Measurements from ENCODE around the gene RASL11A.
"Not testable (repeated sequence)": the region's sequence is repeated elsewhere in the genome, so short reads cannot be mapped to it uniquely, and the experiment has no call there.

RASL11A gene

DNA sequence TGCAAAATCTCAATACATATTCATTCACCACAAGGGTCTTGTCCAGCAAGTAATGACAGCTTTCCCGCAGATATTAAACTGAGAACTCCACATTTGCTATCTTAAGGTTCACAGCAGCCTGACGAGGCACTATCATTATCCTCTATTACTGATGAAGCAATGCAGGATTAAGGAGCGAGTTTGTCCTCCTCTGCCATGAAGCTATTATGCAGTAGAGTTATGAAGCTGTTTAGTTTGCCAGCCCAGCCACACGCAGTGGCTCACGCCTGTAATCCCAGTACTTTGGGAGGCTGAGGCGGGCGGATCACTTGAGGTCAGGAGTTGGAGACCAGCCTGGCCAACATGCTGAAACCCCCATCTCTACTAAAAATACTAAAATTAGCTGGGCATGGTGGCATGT, 29.8 kb downstream of the RASL11A start:
- not testable (repeated sequence) for DNase-seq (ENCODE audit: low read depth in 2 of 2)

DNA sequence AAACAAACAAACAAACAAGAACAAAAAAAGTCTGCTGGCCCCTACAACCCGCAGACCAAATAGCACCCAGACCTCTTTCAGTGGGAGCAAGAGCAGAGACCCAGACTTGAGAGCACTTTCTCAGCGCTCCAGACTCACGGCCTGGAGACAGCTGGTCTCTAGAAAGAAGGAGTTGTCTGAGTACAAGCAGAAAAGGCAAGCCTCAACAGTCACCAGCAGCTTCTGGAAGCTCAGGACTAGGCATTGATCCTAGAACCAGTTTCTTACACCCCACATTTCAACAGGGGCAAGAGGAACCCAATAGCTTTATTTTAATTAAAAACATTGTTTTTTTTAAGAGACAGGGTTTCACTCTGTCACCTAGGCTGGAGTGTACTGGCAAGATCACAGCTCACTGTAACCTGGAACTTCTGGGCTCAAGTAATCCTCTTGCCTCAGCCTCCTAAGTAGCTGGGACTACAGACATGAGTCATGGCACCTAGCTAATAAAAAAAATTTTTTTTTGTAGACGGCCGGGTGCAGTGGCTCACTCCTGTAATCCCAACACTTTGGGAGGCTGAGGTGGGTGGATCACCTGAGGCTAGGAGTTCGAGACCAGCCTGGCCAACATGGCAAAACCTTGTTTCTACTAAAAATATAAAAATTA, 30.4 kb downstream of the RASL11A start:
- no peak for DNase-seq (ENCODE audit: low read depth in 2 of 2)

DNA sequence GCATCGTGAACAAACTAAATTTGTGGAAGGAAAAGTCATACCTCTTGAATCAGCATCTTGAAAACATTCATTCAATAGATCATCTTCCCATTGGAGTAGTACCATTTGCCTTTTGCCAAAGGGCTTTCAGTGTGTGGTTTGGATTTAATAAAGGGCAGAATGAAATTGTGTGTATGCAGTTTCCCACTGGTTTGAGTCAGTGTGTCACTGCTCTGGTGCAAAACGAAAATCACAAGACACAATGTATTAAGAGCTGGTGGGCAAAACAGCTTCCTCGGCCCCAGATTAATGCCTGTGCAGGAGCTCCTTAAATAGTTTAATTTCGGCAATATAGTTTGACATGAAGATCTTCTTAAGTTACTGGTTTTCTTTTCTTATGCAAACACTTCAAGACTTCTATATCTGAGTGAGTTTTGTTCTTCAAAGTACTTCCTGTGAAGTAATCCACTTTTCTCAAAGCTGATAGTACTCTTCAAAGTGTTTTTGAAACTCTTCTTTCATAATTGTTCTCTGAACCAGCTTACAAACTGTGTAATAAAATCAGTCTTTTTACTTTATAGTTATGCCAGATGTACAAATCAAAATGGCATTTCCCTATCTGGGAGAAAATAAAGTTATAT, 32.1 kb downstream of the RASL11A start:
- DNase-seq (ENCODE audit: low read depth in 2 of 2), result no peak

DNA sequence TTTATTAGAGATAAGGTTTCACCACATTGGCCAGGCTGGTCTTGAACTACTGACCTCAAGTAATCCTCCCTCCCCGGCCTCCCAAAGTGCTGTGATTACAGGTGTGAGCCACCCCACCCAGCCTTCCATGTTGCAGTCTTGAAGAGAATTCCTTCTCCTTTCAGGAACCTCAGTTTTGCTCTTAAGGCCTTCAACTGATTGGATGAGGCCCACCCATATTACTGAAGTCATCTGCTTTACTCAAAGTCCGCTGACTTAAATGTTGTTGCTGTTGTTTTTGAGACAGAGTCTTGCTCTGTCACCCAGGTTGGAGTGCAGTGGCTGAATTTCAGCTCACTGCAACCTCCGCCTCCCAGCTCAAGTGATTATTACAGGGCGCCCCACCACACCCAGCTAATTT, 33.5 kb downstream of the RASL11A start:
- DNase-seq (ENCODE audit: low read depth in 2 of 2), result no peak

DNA sequence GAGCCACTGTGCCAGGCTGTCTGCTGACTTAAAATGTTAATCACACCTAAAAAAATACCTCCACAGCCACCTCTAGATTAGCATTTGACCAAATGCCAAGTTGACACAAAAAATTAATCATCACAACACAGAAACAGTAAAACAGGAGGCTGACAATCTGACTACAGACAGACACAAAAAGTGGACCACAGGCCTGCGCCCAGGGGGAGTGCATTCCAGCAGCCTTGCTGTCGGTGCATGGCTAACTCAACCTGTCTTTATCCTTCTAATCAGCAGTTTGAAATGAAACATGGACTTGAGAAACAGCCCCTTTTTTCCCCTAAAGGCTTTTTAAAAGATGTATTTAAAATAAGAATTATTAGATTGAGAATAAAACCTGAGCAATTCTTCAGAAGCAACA, 34.0 kb downstream of the RASL11A start:
- DNase-seq (ENCODE audit: low read depth in 2 of 2), result no peak

DNA sequence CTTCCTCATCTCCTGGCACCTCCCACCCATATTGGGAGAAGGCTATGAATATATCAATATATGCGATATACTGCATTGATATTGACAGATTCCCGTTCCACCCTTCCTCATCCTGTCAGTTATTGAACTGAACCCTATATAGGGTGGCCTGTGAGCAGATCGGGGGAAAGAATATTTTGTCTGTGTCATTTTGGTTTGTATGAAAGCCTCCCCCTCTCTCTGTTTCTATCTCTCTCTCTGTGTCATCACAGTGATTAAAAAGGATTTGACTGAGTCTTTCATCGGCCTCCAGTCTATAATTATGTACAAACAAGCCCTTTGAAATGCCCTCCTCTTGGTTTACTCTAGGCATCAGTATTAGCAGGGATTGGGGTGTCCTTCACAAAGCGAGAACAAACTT, 35.7 kb downstream of the RASL11A start:
- DNase-seq (ENCODE audit: low read depth in 2 of 2), result no peak

DNA sequence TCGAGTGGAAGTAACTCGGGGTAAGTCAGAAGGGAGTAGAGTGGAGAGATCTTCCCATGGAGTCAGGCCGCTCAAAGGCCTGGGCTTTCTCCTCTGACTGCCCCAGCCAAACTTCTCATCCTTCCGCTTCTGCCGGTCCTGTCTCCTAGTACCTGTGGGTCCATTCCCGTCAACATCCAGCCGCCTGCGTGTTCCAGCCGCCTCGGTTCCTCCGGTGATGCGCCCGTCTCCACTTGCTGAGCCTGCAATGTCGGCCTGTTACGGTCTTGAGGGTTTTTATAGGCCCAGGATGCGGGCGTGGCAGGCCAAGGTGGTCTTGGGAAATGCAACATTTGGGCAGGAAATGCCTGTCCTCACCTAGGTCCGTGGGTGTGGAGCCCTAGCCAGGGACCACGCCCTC, 38.3 kb downstream of the RASL11A start:
- no peak for DNase-seq (ENCODE audit: low read depth in 2 of 2)

DNA sequence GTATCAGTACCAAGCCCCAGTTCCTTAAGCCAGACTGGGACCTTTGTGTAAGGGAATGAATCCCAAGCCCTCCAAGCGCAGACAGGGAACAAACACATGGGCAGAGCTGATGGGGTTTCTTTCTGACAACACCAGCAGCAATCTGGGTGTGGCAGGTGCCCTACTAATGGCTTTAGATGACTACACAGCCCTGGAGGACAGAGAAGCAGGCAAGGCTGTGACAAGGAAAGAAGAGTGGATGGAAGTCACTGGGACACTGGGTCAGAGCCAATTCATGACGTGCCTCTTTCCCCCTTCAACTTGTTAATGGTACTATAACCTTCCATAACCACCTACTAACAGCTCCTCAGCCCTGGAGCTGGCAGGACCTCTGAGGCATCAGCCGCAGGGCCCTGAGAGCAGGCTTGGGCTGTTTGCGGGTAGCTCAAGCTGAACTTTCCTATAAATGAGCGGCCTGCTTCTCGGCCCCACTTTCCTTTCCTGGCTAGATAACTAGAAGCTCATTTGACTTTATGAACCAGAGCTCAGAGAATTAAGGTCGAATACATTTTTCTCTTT, 38.9 kb downstream of the RASL11A start:
- DNase-seq (ENCODE audit: low read depth in 2 of 2), result no peak

DNA sequence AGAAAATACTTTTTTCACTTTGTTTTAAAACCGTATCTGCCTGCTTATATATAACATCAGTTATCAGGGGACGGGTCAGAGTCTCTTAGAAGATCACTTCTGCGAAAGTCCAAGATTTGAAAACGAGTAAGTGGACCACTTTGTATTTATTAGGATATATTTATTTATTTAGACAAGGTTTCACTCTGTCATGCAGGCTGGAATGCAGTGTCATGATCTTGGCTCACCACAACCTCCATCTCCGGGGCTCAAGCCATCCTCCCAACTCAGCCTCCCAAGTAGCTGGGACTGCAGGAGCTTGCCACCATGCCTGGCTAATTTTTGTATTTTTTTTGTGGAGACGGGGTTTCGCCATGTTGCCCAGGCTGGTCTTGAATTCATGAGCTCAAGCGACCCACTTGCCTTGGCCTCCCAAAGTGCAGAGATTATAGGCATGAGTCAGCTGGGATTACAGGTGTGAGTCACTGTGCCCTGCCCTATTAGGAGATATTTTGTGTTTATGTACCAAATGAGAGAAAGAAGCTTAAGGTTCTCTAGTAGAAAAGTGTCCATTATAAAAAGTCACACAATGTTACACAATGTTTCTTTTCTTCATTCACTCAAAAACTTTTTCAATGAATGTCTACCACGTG, 39.5 kb downstream of the RASL11A start:
- no peak for DNase-seq (ENCODE audit: low read depth in 2 of 2)

DNA sequence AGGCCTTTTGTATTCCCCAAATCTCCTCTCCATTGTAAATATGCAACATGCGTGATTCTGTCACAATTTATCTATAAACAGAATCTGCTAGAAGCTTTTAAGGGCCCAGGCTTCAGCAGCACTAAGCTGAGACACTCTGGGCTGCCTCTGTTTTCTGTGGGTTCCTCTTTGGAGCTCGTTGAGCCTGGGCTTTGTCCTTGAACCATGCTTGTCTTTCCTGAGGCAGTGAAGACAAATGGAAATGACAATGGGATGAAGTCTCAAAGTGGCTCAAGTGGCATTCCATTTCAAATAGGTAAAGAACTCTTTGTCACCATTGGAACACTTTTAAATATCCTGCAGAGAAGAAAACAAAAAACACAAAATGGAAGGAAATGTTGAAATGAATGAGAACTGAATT, 40.3 kb downstream of the RASL11A start:
- no peak for DNase-seq (ENCODE audit: low read depth in 2 of 2)

DNA sequence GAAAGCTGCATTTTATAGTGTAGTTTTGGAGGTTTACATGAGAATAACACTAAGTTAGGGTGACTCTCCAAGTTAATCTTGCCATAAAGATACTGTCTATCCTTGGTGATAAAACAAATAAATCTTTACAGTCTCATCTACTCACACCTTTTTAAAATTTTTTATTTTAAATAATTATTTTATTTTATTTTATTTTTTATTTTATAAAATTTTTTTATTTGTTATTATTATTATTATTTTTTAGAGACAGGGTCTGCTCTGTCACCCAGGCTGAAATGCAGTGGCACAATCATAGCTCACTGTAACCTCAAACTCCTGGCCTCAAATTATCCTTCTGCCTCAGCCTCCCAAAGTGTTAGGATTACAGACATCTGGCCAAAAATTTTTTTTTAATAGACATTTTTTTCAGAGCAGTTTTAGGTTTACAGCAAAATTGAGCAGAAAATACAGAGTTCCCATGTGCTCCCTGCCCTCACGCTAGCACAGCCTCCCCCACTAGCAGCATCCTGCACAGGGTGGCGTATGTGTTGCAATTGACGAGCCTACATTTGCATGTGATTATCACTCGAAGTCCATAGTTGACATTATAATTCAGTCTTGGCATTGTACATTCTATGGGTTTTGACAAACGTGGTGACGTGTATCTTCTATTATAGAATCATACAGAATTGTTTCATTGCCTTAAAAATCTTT, 41.0 kb downstream of the RASL11A start:
- no peak for DNase-seq (ENCODE audit: low read depth in 2 of 2)

DNA sequence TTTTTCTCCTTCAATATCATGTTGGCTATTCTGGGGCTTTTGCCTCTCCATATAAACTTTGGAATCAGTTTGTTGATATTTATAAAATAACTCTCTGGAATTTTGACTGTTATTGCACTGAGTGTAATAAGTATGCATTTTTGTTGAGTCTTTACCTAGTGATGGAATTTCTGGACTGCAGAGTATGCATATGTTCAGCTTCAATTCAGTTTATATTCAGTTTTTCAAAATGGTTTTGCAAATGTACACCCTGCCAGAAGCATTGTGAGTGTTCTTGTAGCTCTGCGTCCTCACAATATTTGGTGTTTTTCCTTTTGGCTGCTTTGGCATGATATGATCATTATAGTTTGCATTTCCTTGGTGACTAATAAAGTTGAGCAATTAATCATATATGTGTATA, 43.1 kb downstream of the RASL11A start:
- DNase-seq (ENCODE audit: low read depth in 2 of 2), result no peak

DNA sequence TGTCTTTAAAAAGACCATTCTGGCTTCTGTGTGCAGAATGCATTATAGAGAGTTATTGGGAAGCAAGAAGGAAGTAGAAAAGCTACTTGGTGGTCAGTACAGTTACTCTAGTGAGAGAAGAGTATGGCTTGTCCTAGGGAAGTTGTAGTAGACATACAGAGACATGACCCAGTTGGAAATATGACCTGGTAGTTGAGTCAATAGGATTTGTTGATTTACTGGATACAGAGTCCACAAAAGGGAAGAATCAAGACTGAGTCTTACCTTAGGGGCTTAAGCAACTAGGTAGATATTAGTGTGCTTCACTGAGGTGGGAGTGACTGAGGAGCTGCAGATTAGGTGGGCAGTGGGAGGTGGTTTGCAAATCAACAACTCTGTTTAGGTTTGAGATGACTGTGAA, 48.8 kb downstream of the RASL11A start:
- DNase-seq (ENCODE audit: low read depth in 2 of 2), result no peak

DNA sequence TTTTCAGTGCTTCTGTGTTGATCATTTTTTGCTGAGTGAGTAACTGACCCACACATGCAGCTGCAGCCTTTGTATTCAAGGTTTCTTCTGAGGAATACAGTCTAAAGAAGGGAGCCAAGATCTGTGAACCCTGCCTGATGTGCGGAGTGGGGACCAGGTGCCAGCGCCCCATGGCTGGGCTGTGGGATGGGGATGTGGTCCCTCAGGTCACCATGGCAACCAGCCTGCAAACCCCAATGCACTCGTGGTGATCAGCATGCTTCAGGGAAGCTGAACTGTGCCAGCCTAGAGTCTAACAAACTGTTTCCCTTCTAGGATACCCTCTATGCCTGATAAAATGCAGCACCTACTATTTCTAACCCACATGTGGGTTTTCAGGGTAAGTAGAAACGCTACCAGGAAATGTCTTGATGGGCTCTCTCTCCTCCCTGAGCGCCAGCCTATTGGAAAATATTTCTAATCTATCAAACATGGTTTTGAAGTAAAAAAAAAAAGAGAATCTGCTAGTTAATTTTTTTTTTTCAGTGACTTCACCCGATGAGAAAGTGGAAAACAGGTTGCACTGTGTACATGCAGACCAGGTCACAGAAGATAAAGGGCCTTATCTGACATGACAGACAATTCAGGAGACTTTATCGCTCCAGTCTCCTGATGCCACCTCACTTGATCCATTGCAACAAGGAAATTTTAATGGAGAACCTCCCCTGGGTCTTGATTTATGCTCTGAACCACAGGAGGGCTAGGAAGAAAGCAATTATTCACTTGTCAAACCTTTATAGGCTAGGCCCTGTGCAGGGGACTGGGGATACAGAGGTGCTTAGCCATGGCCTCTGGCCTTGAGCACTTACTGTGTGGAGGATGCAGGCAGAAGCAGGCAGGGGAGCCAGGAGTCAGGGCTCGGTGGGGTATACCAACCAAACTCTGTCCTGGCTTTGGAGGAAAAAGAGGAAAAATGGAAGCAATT, 51.1 kb downstream of the RASL11A start:
- no peak for DNase-seq (ENCODE audit: low read depth in 2 of 2)

DNA sequence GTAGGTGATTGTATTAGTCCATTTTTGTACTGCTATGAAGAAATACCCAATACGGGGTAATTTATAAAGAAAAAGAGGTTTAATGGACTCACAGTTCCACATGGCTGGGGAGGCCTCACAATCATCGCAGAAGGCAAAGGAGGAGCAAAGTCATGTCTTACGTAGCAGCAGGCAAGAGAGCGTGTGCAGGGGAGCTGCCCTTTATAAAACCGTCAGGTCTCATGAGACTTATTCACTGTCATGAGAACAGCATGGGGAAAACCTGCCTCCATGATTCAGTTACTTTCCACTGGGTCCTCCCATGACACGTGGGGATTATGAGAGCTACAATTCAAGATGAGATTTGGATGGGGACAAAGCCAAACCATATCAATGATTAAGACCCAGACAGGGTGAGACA, 51.8 kb downstream of the RASL11A start:
- not testable (repeated sequence) for DNase-seq (ENCODE audit: low read depth in 2 of 2)

Measured in stimulated activated CD8-positive, alpha-beta memory T cell treated with anti-CD3 and anti-CD28 coated beads, Interleukin-7, amount 100 ng/mL, for 4 hours (primary cell).